IPS-18a (cell line): ENCODE measurements around the gene ZEB2.

Experiments
- H3K27ac ChIP-seq: one replicate; pipeline ENCODE4 v1.5.1; 2013; ENCODE audit warnings: low read length
- H3K27me3 ChIP-seq: one replicate; pipeline ENCODE4 v1.6.1; 2013; ENCODE audit warnings: mild to moderate bottlenecking, low read length; ENCODE audit not compliant: control insufficient read depth, insufficient read depth
- H3K36me3 ChIP-seq: one replicate; pipeline ENCODE4 v1.6.1; 2013; ENCODE audit warnings: low read depth, low read length; ENCODE audit not compliant: control insufficient read depth
- H3K4me1 ChIP-seq: one replicate; pipeline ENCODE4 v1.6.1; 2013; ENCODE audit warnings: low read depth, low read length; ENCODE audit not compliant: control insufficient read depth
- H3K4me3 ChIP-seq: one replicate; pipeline ENCODE4 v1.5.1; 2013; ENCODE audit warnings: low read length
- H3K9ac ChIP-seq: one replicate; pipeline ENCODE4 v1.6.1; 2013; ENCODE audit warnings: mild to moderate bottlenecking, low read length, moderate library complexity
- H3K9me3 ChIP-seq: one replicate; pipeline ENCODE4 v1.6.1; 2013; ENCODE audit warnings: low read depth, low read length; ENCODE audit not compliant: control insufficient read depth

ZEB2 gene

DNA sequence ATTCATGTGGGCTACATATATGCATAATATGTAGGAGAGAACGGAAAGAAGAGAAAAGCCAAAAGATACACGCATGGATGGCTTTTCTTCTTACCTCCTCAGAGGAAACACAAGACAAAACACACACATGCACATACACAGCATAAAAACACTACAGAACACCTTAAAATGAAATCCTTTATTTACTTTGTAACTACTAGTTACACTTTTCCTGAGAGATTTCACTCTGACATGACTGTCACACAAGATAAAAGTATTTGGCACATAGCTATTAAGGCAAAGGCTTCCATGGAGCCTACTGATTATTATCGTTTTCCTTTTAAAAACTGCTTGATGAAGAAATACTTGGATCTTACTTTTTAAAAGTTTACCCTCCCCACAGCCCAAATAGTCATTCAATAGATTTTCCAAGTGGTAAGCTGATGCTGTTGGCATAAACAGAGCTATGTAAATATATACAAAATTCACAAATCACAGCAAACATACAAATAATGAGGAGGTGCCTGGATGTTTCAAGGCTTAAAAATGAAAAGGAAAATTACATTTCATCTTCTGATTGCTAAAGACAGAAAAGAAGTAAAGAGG is 8.6 kb downstream of the ZEB2 start:
- no peaks in the 10 kb centered on the region for H3K36me3 ChIP-seq
- no peaks in the 10 kb centered on the region for H3K9me3 ChIP-seq
- peaks cover 83% of the 10 kb centered on the region for H3K27me3 ChIP-seq
- H3K9ac ChIP-seq: peak overlapping the region; percentile 61
- peaks cover 84% of the 10 kb centered on the region for H3K4me1 ChIP-seq
- peak overlapping the region; percentile 37 for H3K4me3 ChIP-seq
- H3K27ac ChIP-seq: peak overlapping the region; percentile 42

DNA sequence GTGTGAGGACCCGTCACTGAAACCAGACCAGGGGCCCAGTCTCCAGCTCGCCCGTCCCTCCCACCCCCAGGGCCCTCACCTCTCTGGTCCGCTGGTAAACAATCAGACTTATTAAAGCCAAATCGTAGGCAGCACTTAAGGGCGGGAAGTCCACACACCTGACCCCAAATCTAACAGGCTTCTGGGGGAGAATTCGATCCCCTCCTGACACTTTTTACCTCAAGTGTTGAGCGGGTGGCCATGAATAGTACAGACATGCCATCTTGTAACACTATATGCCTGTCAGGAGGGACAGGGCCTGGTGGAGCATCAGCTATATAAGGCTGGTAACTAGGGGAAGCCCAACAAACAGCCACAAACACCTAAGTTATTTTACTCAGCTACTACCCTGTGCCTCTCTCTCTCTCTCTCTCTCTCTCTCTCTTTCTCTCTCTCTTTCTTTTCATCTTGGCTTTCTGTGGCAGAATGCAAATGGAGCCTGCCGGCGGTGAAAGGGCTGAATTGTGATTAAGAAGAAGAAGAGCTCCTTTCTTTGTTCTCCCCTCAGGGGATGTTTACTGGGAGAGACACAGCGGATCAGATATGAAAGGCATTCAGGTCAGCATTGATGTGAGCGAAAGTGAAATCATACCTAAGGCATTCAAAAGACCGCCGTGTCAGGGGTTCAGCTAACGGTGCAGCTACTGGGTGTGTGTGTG is 9.5 kb downstream of the ZEB2 start:
- H3K9me3 ChIP-seq: no peaks in the 10 kb centered on the region
- H3K27ac ChIP-seq: peak overlapping the region; percentile 72
- peak overlapping the region; percentile 37 for H3K4me3 ChIP-seq
- H3K27me3 ChIP-seq: peaks cover 74% of the 10 kb centered on the region
- H3K36me3 ChIP-seq: no peaks in the 10 kb centered on the region
- H3K9ac ChIP-seq: peak overlapping the region; percentile 61
- peaks cover 91% of the 10 kb centered on the region for H3K4me1 ChIP-seq

DNA sequence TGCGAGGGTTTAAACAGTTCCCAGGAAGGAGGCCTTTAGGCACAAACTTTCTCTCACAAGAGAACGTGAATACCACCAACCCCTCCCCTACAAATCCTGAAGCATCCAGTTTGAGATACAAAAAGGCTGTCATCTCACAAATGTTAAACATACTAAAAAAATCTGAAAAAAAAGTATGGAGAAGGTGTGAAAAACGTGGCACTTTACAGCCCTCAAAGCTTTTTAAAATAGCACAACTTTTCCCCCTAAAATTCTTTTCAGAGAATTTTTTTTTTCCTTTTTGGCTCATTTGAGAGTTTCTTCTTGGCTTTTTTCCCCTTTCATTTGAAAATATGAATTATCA is 10.1 kb downstream of the ZEB2 start:
- Histone ChIP-seq H3K27me3 (peaks cover 68% of the 10 kb centered on the region), H3K4me1 (peaks cover 91% of the 10 kb centered on the region), H3K27ac (peak overlapping the region; percentile 72), H3K4me3 (peak overlapping the region; percentile 37), H3K36me3 (no peaks in the 10 kb centered on the region), H3K9ac (peak overlapping the region; percentile 61), H3K9me3 (no peaks in the 10 kb centered on the region)

DNA sequence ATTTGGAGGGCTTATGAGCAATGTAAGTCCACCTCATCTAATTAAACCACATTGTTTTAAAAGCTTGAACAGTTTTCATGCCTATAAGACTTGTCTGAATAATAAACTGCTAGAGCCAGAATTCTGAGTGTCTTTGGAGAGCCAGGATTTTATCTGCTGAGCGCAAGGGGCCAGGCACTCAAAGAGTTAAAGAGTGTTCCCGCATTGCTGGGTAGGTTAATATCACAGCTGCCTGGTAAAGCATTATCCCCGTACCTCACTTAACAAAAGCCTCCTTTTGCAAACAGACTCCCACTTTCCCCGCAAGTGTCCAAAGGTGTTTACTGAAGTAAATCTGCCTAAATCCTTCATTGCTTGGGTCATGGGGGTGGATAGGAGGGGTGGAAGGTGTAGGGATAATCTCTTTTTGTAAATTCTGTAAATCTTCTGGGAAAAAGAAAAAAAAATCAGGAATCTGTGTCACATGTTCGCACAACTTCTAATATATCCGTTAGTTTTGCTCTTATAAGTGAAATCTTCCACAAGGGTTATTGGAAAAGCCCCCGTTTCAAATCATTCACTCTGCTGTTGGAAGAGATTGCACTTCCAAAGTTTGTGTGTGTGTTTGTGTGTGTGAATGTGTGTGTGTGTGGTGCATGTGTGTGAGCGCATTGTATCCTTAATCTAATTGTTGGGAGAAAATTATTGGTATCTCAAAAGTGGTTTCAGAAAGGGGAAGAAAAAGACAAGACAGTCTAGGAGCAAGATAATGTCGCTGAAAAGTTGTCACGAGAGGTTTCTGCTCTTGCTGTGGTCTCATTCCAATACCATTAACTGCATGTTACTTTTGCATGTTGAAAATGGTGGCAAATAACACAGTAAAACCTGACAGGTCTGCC is 10.7 kb downstream of the ZEB2 start:
- H3K4me1 ChIP-seq: peaks cover 91% of the 10 kb centered on the region
- peak overlapping the region; percentile 72 for H3K27ac ChIP-seq
- peak overlapping the region; percentile 61 for H3K9ac ChIP-seq

DNA sequence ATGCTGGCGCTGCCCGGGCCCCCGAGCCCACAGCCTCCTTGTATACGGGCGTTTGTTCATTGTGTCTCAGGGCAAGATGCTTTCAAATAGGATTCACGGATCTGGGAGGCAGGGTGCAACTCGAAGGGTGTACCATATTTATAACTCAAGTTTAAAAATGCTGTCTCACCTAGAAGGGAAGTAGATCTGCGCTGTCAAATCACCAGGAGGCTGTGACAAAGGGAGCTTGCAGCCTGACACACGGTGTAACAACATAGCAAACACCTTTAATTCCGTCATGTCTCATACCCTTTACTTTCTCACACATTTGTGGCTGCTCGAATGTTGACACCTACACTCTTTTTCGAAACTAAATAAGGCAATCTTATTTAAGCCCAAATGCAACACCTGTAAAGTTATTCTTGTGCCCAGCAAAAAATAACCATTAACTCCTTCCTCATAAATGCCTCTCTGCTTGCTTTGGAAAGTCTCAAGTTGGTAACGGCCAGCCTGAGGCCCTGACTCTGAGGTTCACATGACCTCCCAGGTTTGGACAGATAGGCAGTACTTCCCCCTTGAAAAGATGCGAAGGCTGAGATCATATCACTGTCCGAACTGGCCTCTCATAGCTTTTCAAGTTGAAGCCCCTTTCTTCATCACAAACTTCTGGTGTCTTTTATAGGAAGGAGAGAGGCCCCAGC is 11.6 kb downstream of the ZEB2 start:
- no peaks in the 10 kb centered on the region for H3K9me3 ChIP-seq
- H3K4me3 ChIP-seq: no peak overlapping the region
- H3K9ac ChIP-seq: no peak overlapping the region
- no peaks in the 10 kb centered on the region for H3K36me3 ChIP-seq
- no peak overlapping the region for H3K27ac ChIP-seq
- H3K27me3 ChIP-seq: peaks cover 53% of the 10 kb centered on the region
- peaks cover 91% of the 10 kb centered on the region for H3K4me1 ChIP-seq

More for the DNA sequence above, 10.7 kb downstream of the ZEB2 start:
- peaks cover 62% of the 10 kb centered on the region for H3K27me3 ChIP-seq
- H3K36me3 ChIP-seq: no peaks in the 10 kb centered on the region
- H3K4me3 ChIP-seq: peak overlapping the region; percentile 37
- no peaks in the 10 kb centered on the region for H3K9me3 ChIP-seq

DNA sequence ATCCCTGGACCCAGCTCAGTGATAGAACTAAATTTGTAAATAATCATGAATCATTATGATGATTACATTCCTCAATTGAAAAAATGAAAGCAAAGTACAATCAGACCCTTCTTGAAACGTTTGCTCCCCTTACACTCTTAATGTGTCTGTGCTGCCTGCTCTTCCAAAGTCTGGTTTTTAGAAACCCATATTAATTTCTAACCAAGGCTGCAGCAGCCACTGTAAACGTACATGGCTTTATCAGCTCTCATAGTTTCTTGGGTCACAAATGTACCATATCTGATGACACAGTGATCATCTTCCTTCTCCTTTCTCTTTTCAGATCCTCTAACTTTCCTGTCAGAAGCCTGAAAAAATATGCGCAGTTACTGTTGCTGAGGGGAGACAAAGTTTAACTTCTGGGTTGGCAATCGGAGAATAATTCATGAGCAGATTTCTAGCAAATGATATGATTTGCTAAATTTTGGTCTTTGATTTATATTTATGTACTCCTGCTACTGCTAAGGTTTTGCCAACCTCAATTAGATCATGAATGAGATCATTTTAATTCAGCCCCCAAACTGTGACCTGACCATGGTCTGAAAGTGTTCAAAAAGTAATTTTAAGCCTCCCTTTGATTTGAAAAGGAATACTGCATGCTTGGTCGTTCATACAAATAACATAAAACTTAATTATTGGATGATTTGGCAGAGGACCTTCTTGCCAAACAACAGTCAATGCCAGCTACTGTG is 12.3 kb downstream of the ZEB2 start:
- Histone ChIP-seq H3K4me3 (no peak overlapping the region), H3K36me3 (no peaks in the 10 kb centered on the region), H3K27ac (no peak overlapping the region), H3K27me3 (peaks cover 46% of the 10 kb centered on the region), H3K9ac (no peak overlapping the region), H3K4me1 (peaks cover 90% of the 10 kb centered on the region), H3K9me3 (no peaks in the 10 kb centered on the region)

DNA sequence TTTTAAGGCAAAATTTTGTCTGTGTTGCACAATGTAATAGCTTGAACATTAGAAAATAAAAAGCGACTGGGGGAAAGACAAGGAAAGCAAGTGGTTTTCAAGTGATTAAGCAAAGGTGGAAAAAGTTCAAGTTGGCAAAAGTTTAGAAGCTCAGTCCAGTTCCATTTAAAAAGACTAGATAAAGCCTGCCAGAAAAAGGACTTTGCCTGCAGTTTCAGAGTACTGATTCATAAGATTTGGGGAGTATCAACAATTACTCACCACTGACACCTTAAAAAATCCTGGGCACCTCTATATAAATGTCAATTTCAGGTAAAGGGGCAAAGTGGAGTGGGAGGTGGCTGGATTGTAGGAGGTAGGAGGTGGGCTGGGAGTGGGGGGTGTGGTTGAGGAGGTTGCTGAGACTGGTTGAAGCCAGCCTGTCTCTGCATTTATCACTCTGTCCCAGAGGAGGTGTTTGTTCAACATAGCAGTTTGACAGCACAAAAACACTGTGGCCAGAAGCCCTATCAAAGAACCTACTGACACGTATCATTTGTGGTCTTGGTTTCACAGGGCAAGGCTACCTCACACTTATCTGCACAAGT is 14.6 kb downstream of the ZEB2 start:
- peaks cover 76% of the 10 kb centered on the region for H3K4me1 ChIP-seq
- no peak overlapping the region for H3K27ac ChIP-seq
- no peak overlapping the region for H3K9ac ChIP-seq
- H3K9me3 ChIP-seq: no peaks in the 10 kb centered on the region
- no peaks in the 10 kb centered on the region for H3K36me3 ChIP-seq
- no peak overlapping the region for H3K4me3 ChIP-seq
- H3K27me3 ChIP-seq: peaks cover 26% of the 10 kb centered on the region

DNA sequence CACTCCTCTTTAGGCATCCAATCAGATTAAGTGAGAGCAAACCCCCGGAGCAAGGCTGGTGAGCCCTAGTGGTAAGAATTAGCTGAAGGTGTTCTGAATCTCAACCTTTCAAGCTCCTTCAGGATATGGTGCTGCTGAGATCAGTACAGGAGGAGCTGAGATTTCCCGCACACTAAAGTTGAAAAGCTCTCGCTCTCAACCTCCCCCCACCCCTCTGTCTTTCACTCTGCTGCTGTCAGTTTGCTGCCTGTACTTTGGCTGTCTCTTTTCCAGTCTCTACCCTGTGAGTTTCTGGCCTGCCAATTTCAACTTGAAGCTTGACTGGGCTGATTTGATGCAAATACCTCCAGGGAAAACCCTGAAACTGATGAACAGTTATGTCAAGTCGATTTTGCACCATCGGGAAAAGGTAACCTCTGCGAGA is 15.7 kb downstream of the ZEB2 start:
- H3K27ac ChIP-seq: no peak overlapping the region
- no peaks in the 10 kb centered on the region for H3K9me3 ChIP-seq
- H3K36me3 ChIP-seq: no peaks in the 10 kb centered on the region
- peaks cover 20% of the 10 kb centered on the region for H3K27me3 ChIP-seq
- peaks cover 65% of the 10 kb centered on the region for H3K4me1 ChIP-seq
- H3K9ac ChIP-seq: no peak overlapping the region
- H3K4me3 ChIP-seq: no peak overlapping the region

DNA sequence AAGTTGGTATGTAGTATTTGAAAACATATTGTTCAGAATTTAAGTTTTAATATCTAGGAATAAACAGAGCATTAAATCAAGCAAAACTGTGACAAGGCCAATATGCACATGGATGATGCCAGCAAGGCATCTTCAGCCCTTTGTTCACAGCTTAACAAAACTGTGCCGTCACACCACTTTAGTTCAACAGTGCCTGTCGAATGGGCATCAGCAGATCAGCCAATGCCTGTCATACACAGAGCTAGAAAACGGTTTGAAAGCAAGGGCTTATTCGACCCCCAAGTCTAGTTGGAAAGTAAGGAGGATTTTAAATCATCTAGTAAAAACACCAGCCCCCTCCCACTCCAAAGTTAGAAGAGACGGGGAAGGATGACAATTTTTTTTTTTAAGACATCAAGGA is 16.7 kb downstream of the ZEB2 start:
- Histone ChIP-seq H3K27me3 (peaks cover 10% of the 10 kb centered on the region), H3K9me3 (no peaks in the 10 kb centered on the region), H3K36me3 (no peaks in the 10 kb centered on the region), H3K4me3 (no peak overlapping the region), H3K27ac (no peak overlapping the region), H3K4me1 (peaks cover 58% of the 10 kb centered on the region), H3K9ac (no peak overlapping the region)

DNA sequence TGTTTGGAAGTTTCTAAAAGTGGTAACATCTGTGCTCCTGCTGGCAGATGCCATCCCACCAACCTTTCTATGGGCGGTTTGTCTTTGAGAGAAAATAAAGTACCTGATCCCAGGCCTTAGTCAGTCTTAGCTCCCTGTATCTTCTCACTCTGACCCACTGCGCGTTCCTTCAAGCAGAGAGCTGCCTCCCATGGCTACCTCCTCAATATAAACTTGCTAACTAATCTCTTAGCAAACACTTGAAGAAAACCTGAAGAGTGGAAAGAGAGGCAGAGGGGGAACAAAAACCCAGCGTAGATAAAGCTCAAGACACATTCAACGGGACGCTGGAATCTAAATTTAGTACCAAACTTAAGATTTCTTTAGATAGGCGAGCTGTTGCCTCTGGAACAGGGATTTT is 17.6 kb downstream of the ZEB2 start:
- no peak overlapping the region for H3K27ac ChIP-seq
- peaks cover 50% of the 10 kb centered on the region for H3K4me1 ChIP-seq
- H3K27me3 ChIP-seq: peaks cover 1% of the 10 kb centered on the region
- no peaks in the 10 kb centered on the region for H3K9me3 ChIP-seq
- no peak overlapping the region for H3K4me3 ChIP-seq
- H3K36me3 ChIP-seq: no peaks in the 10 kb centered on the region
- no peak overlapping the region for H3K9ac ChIP-seq
